ENCODE results near the gene TEX12. TPM values are rescaled to one million over a fixed set of nuclear protein-coding genes. Genes with fewer than 3 reads are reported as not detected.

TEX12 gene
- total RNA-seq: under 1 TPM in 1 of 2 experiments, not detected in 1; 0.29 TPM

DNA sequence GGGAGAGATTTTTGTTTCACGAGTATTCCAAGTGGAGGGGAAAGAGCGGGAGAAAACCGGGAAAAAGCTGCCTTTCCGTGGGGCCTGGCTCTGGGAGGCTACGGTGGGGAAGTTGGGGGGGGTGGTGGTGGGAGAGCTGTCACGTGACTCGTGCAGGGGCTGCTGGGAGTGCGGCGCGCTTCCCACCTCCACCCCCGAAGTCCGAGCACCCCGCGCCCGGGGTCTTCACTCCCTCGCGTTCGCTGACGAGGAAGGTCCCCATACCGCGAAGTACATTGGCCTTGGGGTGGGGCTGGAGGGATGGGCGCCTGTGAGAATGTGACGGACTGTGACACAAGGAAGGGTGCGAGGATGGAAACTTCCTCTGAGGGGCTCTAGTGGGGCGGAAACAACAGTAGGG is at the start of gene TEX12:
Gene TEX12, plus strand, starts transcription at position 228 of the 400 bp plus-strand sequence. CDS start 1,897 bp downstream, outside the sequence.
- Mint-ChIP-seq H3K9me3 (no peaks in the 10 kb centered on the region), H3K27me3 (peaks cover 15% of the 10 kb centered on the region), H3K4me1 (ENCODE audit: low read depth) (no peaks in the 10 kb centered on the region), H3K36me3 (no peaks in the 10 kb centered on the region), H3K27ac (no peak within 1 kb of the TSS), H3K4me3 (no peak within 1 kb of the TSS)
- DNase-seq: no peak
- ChIA-PET CTCF (interaction anchor here (0.6 kb wide), 1 partner anchor 1618 kb away, joined by 4 read pairs; no protein-coding TSS in a partner anchor), POLR2A (no interaction called here)
- intact Hi-C loops (cut with micrococcal nuclease): no loop called here

- POLR2A ChIA-PET: interaction anchor here (0.6 kb wide), 1 partner anchor 353 kb away, joined by 4 read pairs; no protein-coding TSS in a partner anchor
- DNase-seq: no peak
- Mint-ChIP-seq H3K27me3 (no peaks in the 10 kb centered on the region), H3K36me3 (no peaks in the 10 kb centered on the region), H3K27ac (no peak overlapping the region), H3K4me3 (no peak overlapping the region), H3K9me3 (no peaks in the 10 kb centered on the region), H3K4me1 (ENCODE audit: low read depth) (peaks cover 10% of the 10 kb centered on the region)
- intact Hi-C loops (cut with micrococcal nuclease): no loop called here
- CTCF ChIA-PET: no interaction called here
Observed at GRCh38 chr11:112118176-112118575, 49.0 kb upstream of the TEX12 start.

DNA sequence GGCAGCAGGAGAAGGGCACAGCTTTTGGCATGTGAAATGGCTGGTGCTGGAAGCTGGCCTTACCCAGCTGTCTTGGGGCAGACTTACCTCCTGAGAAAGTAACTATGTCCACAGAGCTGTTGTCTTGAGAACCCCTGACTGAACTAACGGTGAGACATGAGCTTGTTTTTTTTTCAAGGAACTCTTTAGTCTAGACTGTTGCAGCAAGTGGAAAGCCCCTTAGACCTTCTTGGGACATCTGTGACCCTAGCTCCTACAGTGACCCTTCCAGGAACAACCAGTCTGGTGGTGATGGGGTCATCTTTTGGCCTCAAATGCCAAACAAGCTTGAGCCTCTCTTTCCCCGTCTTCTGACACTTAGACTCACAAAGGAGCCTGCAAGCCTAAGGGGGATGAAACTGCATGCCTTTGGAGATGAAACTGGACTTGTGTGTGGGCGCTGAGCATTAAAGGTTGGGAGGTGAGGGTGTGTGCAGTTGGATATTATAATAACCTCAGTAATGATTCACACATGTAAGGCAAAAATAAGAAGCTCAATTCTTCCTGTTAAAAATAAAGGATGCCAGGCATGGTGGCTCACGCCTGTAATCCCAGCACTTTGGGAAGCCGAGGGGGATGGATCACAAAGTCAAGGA is 45.1 kb upstream of the TEX12 start:
- no peak overlapping the region for H3K27ac Mint-ChIP-seq
- peaks cover 8% of the 10 kb centered on the region for H3K4me1 Mint-ChIP-seq (ENCODE audit: low read depth)
- intact Hi-C loops (cut with micrococcal nuclease): no loop called here
- H3K27me3 Mint-ChIP-seq: no peaks in the 10 kb centered on the region
- no peak for DNase-seq
- no peak overlapping the region for H3K4me3 Mint-ChIP-seq
- no peaks in the 10 kb centered on the region for H3K9me3 Mint-ChIP-seq
- ChIA-PET CTCF (interaction anchor here (8.0 kb wide), 1 partner anchor 10 kb away, joined by 44 read pairs; no protein-coding TSS in a partner anchor), POLR2A (no interaction called here)
- no peaks in the 10 kb centered on the region for H3K36me3 Mint-ChIP-seq

DNA sequence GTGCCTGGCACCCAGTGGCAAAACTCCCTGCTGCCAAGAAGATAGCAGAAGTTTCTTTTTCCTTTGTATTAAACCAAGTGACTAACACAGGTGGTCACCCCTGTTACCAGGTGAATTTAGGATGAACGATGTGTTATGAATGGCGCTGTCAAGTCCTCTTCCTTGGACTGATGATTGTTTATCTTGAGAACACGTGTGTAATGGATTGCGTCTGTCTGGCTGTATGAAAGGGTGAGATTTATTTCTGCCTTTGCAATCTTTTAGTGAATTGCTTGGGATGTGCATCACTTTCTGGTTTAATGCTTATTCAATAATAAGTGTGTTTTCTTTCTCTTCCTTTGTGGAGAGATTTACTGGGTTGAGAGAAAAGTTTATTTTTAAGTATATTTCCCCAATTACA is 44.0 kb upstream of the TEX12 start:
- no peaks in the 10 kb centered on the region for H3K9me3 Mint-ChIP-seq
- no peak overlapping the region for H3K4me3 Mint-ChIP-seq
- intact Hi-C loops (cut with micrococcal nuclease): no loop called here
- DNase-seq: no peak
- ChIA-PET POLR2A (no interaction called here), CTCF (interaction anchor here (8.0 kb wide), 1 partner anchor 11 kb away, joined by 44 read pairs; no protein-coding TSS in a partner anchor)
- H3K4me1 Mint-ChIP-seq (ENCODE audit: low read depth): peaks cover 8% of the 10 kb centered on the region
- no peaks in the 10 kb centered on the region for H3K27me3 Mint-ChIP-seq
- H3K36me3 Mint-ChIP-seq: no peaks in the 10 kb centered on the region
- H3K27ac Mint-ChIP-seq: no peak overlapping the region

DNA sequence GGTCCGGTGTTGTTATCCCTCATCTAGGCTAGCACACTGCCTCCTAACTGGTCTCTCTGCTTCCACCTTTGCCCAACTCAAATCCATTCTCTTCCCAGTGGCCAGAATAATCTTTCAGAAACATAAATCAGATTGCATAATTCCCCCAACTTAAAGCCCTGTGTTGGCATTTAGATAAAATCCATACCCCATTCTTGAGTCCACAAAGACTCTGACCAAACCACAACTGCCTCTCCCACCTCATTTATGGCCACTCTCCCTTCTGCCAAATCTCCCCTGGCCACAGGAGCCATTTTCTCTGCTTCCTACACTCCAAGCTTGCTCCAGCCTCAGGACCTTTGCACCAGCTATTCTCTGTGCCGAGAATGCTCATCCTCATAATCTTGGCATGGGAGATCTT is 40.1 kb upstream of the TEX12 start:
- Mint-ChIP-seq H3K27ac (no peak overlapping the region), H3K4me1 (ENCODE audit: low read depth) (no peaks in the 10 kb centered on the region), H3K36me3 (no peaks in the 10 kb centered on the region), H3K4me3 (no peak overlapping the region), H3K27me3 (no peaks in the 10 kb centered on the region), H3K9me3 (no peaks in the 10 kb centered on the region)
- CTCF ChIA-PET: interaction anchor here (8.0 kb wide), 1 partner anchor 15 kb away, joined by 44 read pairs; no protein-coding TSS in a partner anchor
- no peak for DNase-seq
- POLR2A ChIA-PET: no interaction called here
- intact Hi-C loops (cut with micrococcal nuclease): no loop called here

DNA sequence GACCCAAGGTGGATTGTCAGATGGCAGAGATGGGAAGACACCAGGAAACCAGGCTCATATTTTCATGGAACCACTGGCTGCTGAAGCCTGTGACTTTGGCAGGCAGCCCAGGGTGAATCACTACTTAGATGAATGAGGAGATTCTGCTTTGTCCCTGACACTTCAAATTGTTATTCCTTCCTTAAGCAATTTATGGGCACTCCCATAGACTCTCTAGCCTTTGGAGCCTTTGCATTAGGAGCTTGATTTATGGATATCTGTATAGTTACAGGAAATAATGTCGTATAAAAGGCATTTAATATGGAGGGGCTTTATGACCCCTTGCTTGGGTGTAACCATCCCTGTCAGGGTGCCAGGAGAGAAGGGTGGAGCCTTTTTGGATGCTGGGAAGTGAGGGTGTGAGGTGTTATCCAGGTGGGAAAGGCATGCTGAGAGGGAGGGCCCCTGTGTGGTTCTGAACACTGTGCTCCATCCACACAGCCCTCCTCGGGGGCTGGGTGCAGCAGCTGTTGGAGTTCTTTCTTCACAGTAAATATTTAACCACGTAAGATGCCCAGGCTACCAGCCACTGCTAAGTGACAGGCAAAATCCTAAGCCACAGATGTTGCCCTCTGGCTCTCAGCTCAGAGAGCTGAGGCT is 38.6 kb upstream of the TEX12 start:
- ChIA-PET POLR2A (no interaction called here), CTCF (interaction anchor here (0.6 kb wide), 1 partner anchor 25 kb away, joined by 3 read pairs; no protein-coding TSS in a partner anchor)
- no peak for DNase-seq
- intact Hi-C loops (cut with micrococcal nuclease): no loop called here
- Mint-ChIP-seq H3K4me3 (no peak overlapping the region), H3K9me3 (no peaks in the 10 kb centered on the region), H3K4me1 (ENCODE audit: low read depth) (no peaks in the 10 kb centered on the region), H3K36me3 (no peaks in the 10 kb centered on the region), H3K27me3 (no peaks in the 10 kb centered on the region), H3K27ac (no peak overlapping the region)

DNA sequence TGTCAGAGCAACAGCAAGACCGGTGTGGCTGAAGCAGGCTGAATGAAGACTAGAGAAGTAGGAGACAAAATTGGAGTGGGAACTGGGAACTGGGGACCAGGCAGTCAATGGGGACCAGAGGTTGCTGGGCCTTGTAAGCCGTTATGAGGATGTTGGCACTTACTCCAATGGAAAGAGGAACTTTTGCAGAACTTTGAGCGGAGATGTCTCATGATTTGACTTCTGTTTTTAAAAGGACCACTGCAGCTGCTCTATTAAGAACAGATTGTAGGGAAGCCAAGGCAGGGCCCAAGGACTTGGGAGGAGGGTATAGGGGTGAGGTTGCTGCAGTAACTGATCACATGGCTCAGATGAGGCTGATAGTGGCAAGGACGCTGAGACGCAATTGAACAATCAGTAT is 37.5 kb upstream of the TEX12 start:
- no peaks in the 10 kb centered on the region for H3K36me3 Mint-ChIP-seq
- H3K27ac Mint-ChIP-seq: no peak overlapping the region
- no peaks in the 10 kb centered on the region for H3K9me3 Mint-ChIP-seq
- no peak for DNase-seq
- CTCF ChIA-PET: no interaction called here
- POLR2A ChIA-PET: interaction anchor here (0.6 kb wide), 1 partner anchor 184 kb away, joined by 3 read pairs; no protein-coding TSS in a partner anchor
- H3K4me1 Mint-ChIP-seq (ENCODE audit: low read depth): no peaks in the 10 kb centered on the region
- intact Hi-C loops (cut with micrococcal nuclease): no loop called here
- no peaks in the 10 kb centered on the region for H3K27me3 Mint-ChIP-seq
- no peak overlapping the region for H3K4me3 Mint-ChIP-seq

GRCh38 chr11:112132737-112133136 is 34.4 kb upstream of the TEX12 start:
- DNase-seq: no peak
- Mint-ChIP-seq H3K4me3 (no peak overlapping the region), H3K27ac (no peak overlapping the region), H3K27me3 (no peaks in the 10 kb centered on the region), H3K36me3 (no peaks in the 10 kb centered on the region), H3K9me3 (no peaks in the 10 kb centered on the region), H3K4me1 (ENCODE audit: low read depth) (no peaks in the 10 kb centered on the region)
- intact Hi-C loops (cut with micrococcal nuclease): no loop called here
- CTCF ChIA-PET: interaction anchor here (1.3 kb wide), 1 partner anchor 20 kb away, joined by 3 read pairs; no protein-coding TSS in a partner anchor
- POLR2A ChIA-PET: no interaction called here

GRCh38 chr11:112134473-112134872 is 32.7 kb upstream of the TEX12 start:
- no peaks in the 10 kb centered on the region for H3K36me3 Mint-ChIP-seq
- no peaks in the 10 kb centered on the region for H3K27me3 Mint-ChIP-seq
- DNase-seq: no peak
- H3K27ac Mint-ChIP-seq: no peak overlapping the region
- POLR2A ChIA-PET: no interaction called here
- no peaks in the 10 kb centered on the region for H3K4me1 Mint-ChIP-seq (ENCODE audit: low read depth)
- no peak overlapping the region for H3K4me3 Mint-ChIP-seq
- H3K9me3 Mint-ChIP-seq: no peaks in the 10 kb centered on the region
- CTCF ChIA-PET: no interaction called here
- intact Hi-C loops (cut with micrococcal nuclease): no loop called here

DNA sequence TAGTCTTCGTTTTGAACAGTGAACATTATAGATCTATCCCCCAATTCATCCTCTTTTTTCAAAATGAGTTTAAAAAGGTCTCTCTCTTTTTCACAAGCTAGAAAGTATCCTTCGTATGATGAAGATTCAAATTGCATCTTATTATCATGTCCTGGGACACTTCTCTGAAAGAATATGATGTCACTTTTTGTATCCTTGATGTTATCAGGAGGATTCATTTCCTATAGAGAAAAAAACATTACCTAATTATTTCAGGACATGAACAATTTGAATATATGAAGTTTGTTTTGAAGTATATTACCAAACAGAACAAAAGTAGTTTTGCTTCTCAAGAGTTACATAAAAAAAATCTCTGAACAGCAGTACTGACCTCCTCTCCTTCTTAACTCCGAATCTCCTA is 23.6 kb upstream of the TEX12 start:
- intact Hi-C loops (cut with micrococcal nuclease): no loop called here
- Mint-ChIP-seq H3K4me1 (ENCODE audit: low read depth) (no peaks in the 10 kb centered on the region), H3K27ac (no peak overlapping the region), H3K27me3 (no peaks in the 10 kb centered on the region), H3K4me3 (no peak overlapping the region), H3K9me3 (peaks cover 10% of the 10 kb centered on the region), H3K36me3 (peaks cover 3% of the 10 kb centered on the region)
- CTCF ChIA-PET: no interaction called here
- no peak for DNase-seq
- POLR2A ChIA-PET: no interaction called here

GRCh38 chr11:112150517-112150916 is 16.7 kb upstream of the TEX12 start:
- intact Hi-C loops (cut with micrococcal nuclease): no loop called here
- no peak overlapping the region for H3K27ac Mint-ChIP-seq
- H3K9me3 Mint-ChIP-seq: no peaks in the 10 kb centered on the region
- H3K36me3 Mint-ChIP-seq: no peaks in the 10 kb centered on the region
- ChIA-PET POLR2A (no interaction called here), CTCF (interaction anchor here (1.0 kb wide), 1 partner anchor 38 kb away, joined by 4 read pairs; no protein-coding TSS in a partner anchor)
- DNase-seq: no peak
- H3K27me3 Mint-ChIP-seq: no peaks in the 10 kb centered on the region
- H3K4me1 Mint-ChIP-seq (ENCODE audit: low read depth): no peaks in the 10 kb centered on the region
- no peak overlapping the region for H3K4me3 Mint-ChIP-seq

DNA sequence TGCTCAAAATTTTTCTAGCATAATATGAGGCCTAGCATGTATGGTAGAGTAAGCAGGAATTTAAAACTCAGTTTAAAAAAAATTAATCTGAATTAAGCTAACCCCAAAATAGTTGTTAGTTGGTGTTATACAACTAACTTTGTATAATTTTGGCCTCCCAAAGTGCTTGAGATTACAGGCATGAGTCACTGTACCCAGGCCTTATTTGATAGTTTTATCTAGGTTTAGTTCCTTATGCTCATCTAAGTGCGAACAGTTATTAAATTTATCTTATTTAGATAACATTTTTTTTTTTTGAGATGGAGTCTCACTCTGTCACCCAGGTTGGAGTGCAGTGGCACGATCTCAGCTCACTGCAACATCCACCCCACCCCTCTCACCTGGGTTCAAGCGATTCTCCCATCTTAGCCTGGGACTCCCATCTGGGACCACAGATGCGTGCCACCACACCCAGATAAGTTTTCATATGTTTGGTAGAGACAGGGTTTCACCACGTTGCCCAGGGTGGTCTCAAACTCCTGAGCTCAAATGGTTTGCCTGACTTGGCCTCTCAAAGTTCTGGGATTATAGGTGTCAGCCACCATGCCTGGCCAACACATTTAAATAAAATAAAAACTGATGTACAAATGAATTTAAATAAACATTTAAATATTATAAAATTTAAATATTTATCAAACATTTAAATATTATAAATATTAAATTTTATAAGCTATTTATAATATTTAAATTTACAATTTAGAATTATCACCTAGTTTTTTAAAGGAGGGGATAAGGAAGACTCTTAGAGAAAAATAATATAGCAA is 10.8 kb upstream of the TEX12 start:
- intact Hi-C loops (cut with micrococcal nuclease): no loop called here
- POLR2A ChIA-PET: no interaction called here
- no peaks in the 10 kb centered on the region for H3K27me3 Mint-ChIP-seq

More for the DNA sequence above, 10.8 kb upstream of the TEX12 start:
- Mint-ChIP-seq H3K27ac (no peak overlapping the region), H3K36me3 (no peaks in the 10 kb centered on the region), H3K9me3 (no peaks in the 10 kb centered on the region), H3K4me3 (no peak overlapping the region), H3K4me1 (ENCODE audit: low read depth) (peaks cover 5% of the 10 kb centered on the region)
- CTCF ChIA-PET: interaction anchor here (1.7 to 2.2 kb wide), 2 partner anchors 19 to 43 kb away, joined by 5 to 7 read pairs; partner anchors contain the start of gene BCO2
- no peak for DNase-seq
